H1 (cell line): ENCODE measurements around the gene UBE2H. TPM values are rescaled to one million over a fixed set of nuclear protein-coding genes. Genes with fewer than 3 reads are reported as not detected.

Experiments used
- CTCF ChIA-PET: fragments of 300-600 bp; sonication (Branson Sonifier 250); formaldehyde crosslinking; loops from one replicate; lab custom pipeline; 2021; ENCODE audit not compliant: partially characterized antibody; lab: Charles Lee
- POLR2A ChIA-PET: fragments of 300-600 bp; sonication (Branson Sonifier 250); formaldehyde crosslinking; loops from one replicate; lab custom pipeline; 2021; ENCODE audit warnings: inconsistent platforms; ENCODE audit not compliant: partially characterized antibody; lab: Charles Lee
- DNase-seq, 2 experiments: peaks; one replicate each; pipeline versions ENCODE4 v3.0.0 to v3.0.0-alpha.2; 2010 to 2022; ENCODE audit warnings: low spot score in 2 of 2, low read depth in 1 of 2, mixed read lengths in 1 of 2
- FAIRE-seq: peaks from 2 replicates; lab custom pipeline; 2011; peaks lifted over from hg19 to GRCh38; lab: Jason Lieb, UNC
- H2AFZ ChIP-seq: 2 replicates; pipeline ENCODE4 v1.8.1; 2012; ENCODE audit warnings: low read length, inconsistent platforms
- H2AK5ac ChIP-seq: 2 replicates; pipeline ENCODE4 v1.6.1; 2013; ENCODE audit warnings: low read depth, low read length
- H2BK120ac ChIP-seq: replicated peaks from 2 replicates; pipeline ENCODE3; 2013; ENCODE audit warnings: low read depth, low read length, inconsistent platforms
- H2BK12ac ChIP-seq: 2 replicates; pipeline ENCODE4 v1.6.1; 2013; ENCODE audit warnings: low read depth, low read length
- H2BK15ac ChIP-seq: 2 replicates; pipeline ENCODE4 v1.6.1; 2013; ENCODE audit warnings: low read length
- H2BK20ac ChIP-seq: 2 replicates; pipeline ENCODE4 v1.6.1; 2013; ENCODE audit warnings: low read length
- H2BK5ac ChIP-seq: 2 replicates; pipeline ENCODE4 v1.6.1; 2013; ENCODE audit warnings: low read depth, low read length
- H3K14ac ChIP-seq: 2 replicates; pipeline ENCODE4 v1.6.1; 2013; ENCODE audit warnings: inconsistent platforms; ENCODE audit not compliant: insufficient read length
- H3K18ac ChIP-seq: 2 replicates; pipeline ENCODE4 v1.6.1; 2013; ENCODE audit warnings: low read length; ENCODE audit errors: extremely low read depth
- H3K23ac ChIP-seq: 2 replicates; pipeline ENCODE4 v1.6.1; 2013; ENCODE audit warnings: inconsistent platforms; ENCODE audit not compliant: insufficient read length
- H3K23me2 ChIP-seq: 2 replicates; pipeline ENCODE4 v1.6.1; 2013; ENCODE audit warnings: low read depth, low read length
- H3K27ac ChIP-seq: 2 replicates; pipeline ENCODE4 v1.6.1; 2011; ENCODE audit warnings: low read depth, low read length, inconsistent platforms
- H3K27me3 ChIP-seq, 4 experiments: replicated peaks in 1 of 4; 1 replicate in 1 of 4; 2 replicates in 3 of 4; pipeline versions ENCODE4 v1.6.1 to v1.8.1; 2011 to 2013; ENCODE audit warnings: low read length in 3 of 4, mild to moderate bottlenecking in 3 of 4, inconsistent platforms in 2 of 4, mixed read lengths in 2 of 4, moderate library complexity in 1 of 4; ENCODE audit not compliant: control insufficient read depth in 3 of 4, insufficient read depth in 3 of 4; ENCODE audit errors: extremely low read depth in 1 of 4
- H3K36me3 ChIP-seq, 4 experiments: 2 replicates each; pipeline versions ENCODE4 v1.6.1 to v1.8.1; 2011 to 2013; ENCODE audit warnings: mild to moderate bottlenecking in 4 of 4, low read length in 3 of 4, moderate library complexity in 2 of 4, control low read depth in 1 of 4, inconsistent platforms in 1 of 4; ENCODE audit not compliant: insufficient read depth in 4 of 4, control insufficient read depth in 2 of 4
- H3K4ac ChIP-seq: replicated peaks from 2 replicates; pipeline ENCODE3; 2013; ENCODE audit warnings: low read length, low read depth, mixed read lengths, inconsistent platforms; ENCODE audit not compliant: insufficient read length
- H3K4me1 ChIP-seq, 4 experiments: replicated peaks in 1 of 4; 1 replicate in 1 of 4; 2 replicates in 3 of 4; pipeline versions ENCODE4 v1.6.1 to v1.8.1; 2011 to 2013; ENCODE audit warnings: low read length in 3 of 4, inconsistent platforms in 2 of 4, mixed read lengths in 1 of 4; ENCODE audit not compliant: insufficient read depth in 4 of 4, control insufficient read depth in 3 of 4
- H3K4me2 ChIP-seq, 2 experiments: 2 replicates each; pipeline versions ENCODE4 v1.6.1 to v1.8.1; 2011 to 2013; ENCODE audit warnings: low read depth in 2 of 2, low read length in 2 of 2, control low read depth in 1 of 2, inconsistent platforms in 1 of 2, mild to moderate bottlenecking in 1 of 2; ENCODE audit not compliant: insufficient read depth in 1 of 2
- H3K4me3 ChIP-seq, 4 experiments: fragments of 200-600, 300-600 bp in 1 of 4; sonication (generic), shearing (Covaris generic), sonication (Bioruptor Twin) in 1 of 4; 2 replicates each; pipeline versions ENCODE4 v1.5.1 to v1.8.1; 2011 to 2016; ENCODE audit warnings: low read length in 4 of 4, low read depth in 3 of 4, control low read depth in 2 of 4, inconsistent platforms in 2 of 4, mild to moderate bottlenecking in 2 of 4, mixed read lengths in 1 of 4, moderate library complexity in 1 of 4; ENCODE audit not compliant: insufficient read depth in 2 of 4; ENCODE audit errors: extremely low read depth in 1 of 4
- H3K56ac ChIP-seq: replicated peaks from 2 replicates; pipeline ENCODE3; 2013; ENCODE audit warnings: low read depth, mild to moderate bottlenecking, mixed read lengths, low read length, inconsistent platforms; ENCODE audit not compliant: insufficient read length
- H3K79me1 ChIP-seq: 2 replicates; pipeline ENCODE4 v1.6.1; 2013; ENCODE audit warnings: low read depth, low read length, control low read depth
- H3K79me2 ChIP-seq, 2 experiments: 2 replicates each; pipeline versions ENCODE4 v1.6.1 to v1.8.1; 2012 to 2013; ENCODE audit warnings: low read length in 2 of 2, mild to moderate bottlenecking in 2 of 2, inconsistent platforms in 1 of 2; ENCODE audit not compliant: insufficient read depth in 2 of 2, control insufficient read depth in 1 of 2
- H3K9ac ChIP-seq, 4 experiments: replicated peaks in 1 of 4; 1 replicate in 1 of 4; 2 replicates in 3 of 4; pipeline versions ENCODE4 v1.6.1 to v1.8.1; 2011 to 2013; ENCODE audit warnings: low read depth in 3 of 4, low read length in 3 of 4, control low read depth in 2 of 4, mild to moderate bottlenecking in 2 of 4, moderate library complexity in 2 of 4, inconsistent platforms in 1 of 4; ENCODE audit errors: extremely low read depth in 1 of 4
- H3K9me3 ChIP-seq, 2 experiments: 2 replicates each; pipeline versions ENCODE4 v1.6.1 to v1.8.1; 2012 to 2013; ENCODE audit warnings: mild to moderate bottlenecking in 2 of 2, moderate library complexity in 2 of 2, control low read depth in 1 of 2, inconsistent platforms in 1 of 2, low read depth in 1 of 2, low read length in 1 of 2, mixed read lengths in 1 of 2; ENCODE audit not compliant: insufficient read depth in 2 of 2
- H4K20me1 ChIP-seq, 2 experiments: replicated peaks in 1 of 2; 2 replicates each; pipeline versions ENCODE3 to v1.8.1; 2011 to 2013; ENCODE audit warnings: inconsistent platforms in 2 of 2, low read length in 2 of 2, mild to moderate bottlenecking in 1 of 2; ENCODE audit not compliant: insufficient read depth in 2 of 2, control insufficient read depth in 1 of 2
- H4K5ac ChIP-seq: 2 replicates; pipeline ENCODE4 v1.6.1; 2013; ENCODE audit warnings: low read length, low read depth, mixed read lengths, inconsistent platforms; ENCODE audit not compliant: insufficient read length
- H4K8ac ChIP-seq: 2 replicates; pipeline ENCODE4 v1.8.0; 2013; ENCODE audit warnings: mild to moderate bottlenecking, moderate library complexity, low read length, inconsistent platforms; ENCODE audit not compliant: insufficient read depth; ENCODE audit errors: extremely low read depth
- H4K91ac ChIP-seq: replicated peaks from 2 replicates; pipeline ENCODE3; 2013; ENCODE audit warnings: low read length, mixed read lengths, inconsistent platforms; ENCODE audit not compliant: insufficient read length
- WGBS, 2 experiments: shearing (Covaris generic) in 1 of 2; methylation state at CpG; one replicate each; pipeline versions ENCODE4 v1.1.6 to v1.1.7; 2013 to 2015; ENCODE audit warnings: low lambda C conversion rate in 2 of 2, mixed read lengths in 2 of 2, inconsistent platforms in 1 of 2, low coverage in 1 of 2, missing lambda C conversion rate in 1 of 2; ENCODE audit not compliant: insufficient replicate concordance in 2 of 2, insufficient coverage in 1 of 2, insufficient read length in 1 of 2; ENCODE audit errors: extremely low coverage in 1 of 2, missing lambda C conversion rate in 1 of 2; 5-methylcytosine and 5-hydroxymethylcytosine counted together
- polyA plus RNA-seq, 7 experiments: library from polyadenylated mRNA; depleted of rRNA in 3 of 7; stranded (reverse) in 5 of 7; unstranded in 2 of 7; fragments of >200 nt in 5 of 7; fragments of 200-250 nt in 2 of 7; gene quantifications; 1 replicate in 5 of 7; 2 replicates in 1 of 7; 4 replicates in 1 of 7; pipeline versions ENCODE4 v1.2.1 to v1.2.3, GENCODE V29; 2011 to 2013; ENCODE audit warnings: missing spikeins in 2 of 7, mixed read lengths in 2 of 7
- total RNA-seq: library from RNA; stranded (reverse); fragmentation: NEBNext Ultra II Directional; extraction: Animal tissue kit (Norgen Biotek cat#: 25700); gene quantifications from 2 replicates; pipeline ENCODE4 v1.2.1, GENCODE V29; 2021

The UBE2H gene
- total and polyA plus RNA-seq, 2 of the 8 experiments (the other 6 are each of a cell fraction or from before 2014, with no cell fraction given) = 30.6 to 62.2 TPM

GRCh38 chr7:129789652-129790051, 163.1 kb downstream of the UBE2H start:
- Histone ChIP-seq H2AFZ (no peak overlapping the region), H3K23me2 (peaks cover 4% of the 10 kb centered on the region; the same call in 1 of the 2 replicates), H3K9me3 (no peaks in the 10 kb centered on the region), H2BK5ac (no peak overlapping the region), H3K4me1 (peaks cover 6 to 21% (median 15%) of the 10 kb centered on the region in 4 experiments), H3K79me2 (no peaks in the 10 kb centered on the region), H2BK20ac (no peak overlapping the region), H3K56ac (no peak overlapping the region), H2BK120ac (no peak overlapping the region), H4K5ac (no peak overlapping the region), H3K27ac (no peak overlapping the region), H4K20me1 (peaks cover 12% of the 10 kb centered on the region in 2 experiments), H2AK5ac (no peak overlapping the region), H3K27me3 (peaks cover 27 to 65% (median 58%) of the 10 kb centered on the region in 4 experiments), H3K79me1 (no peaks in the 10 kb centered on the region), H3K4me3 (no peak overlapping the region), H2BK15ac (no peak overlapping the region), H3K4me2 (no peak overlapping the region), H3K23ac (no peak overlapping the region), H3K14ac (no peak overlapping the region), H2BK12ac (no peak overlapping the region), H4K91ac (no peak overlapping the region), H3K4ac (no peak overlapping the region), H3K9ac (no peak overlapping the region), H4K8ac (no peak overlapping the region), H3K18ac (no peak overlapping the region), H3K36me3 (no peaks in the 10 kb centered on the region)
- FAIRE-seq (no peak), DNase-seq (no peak)
- WGBS, 2 experiments = 71% methylated on average over 1 of the region's 1 CpG; no CpG with 5 or more reads in 1 of the 2 experiments
- CTCF ChIA-PET = interaction anchor here (1.3 to 7.7 kb wide), 3 partner anchors 14 to 125 kb away, joined by 4 to 59 read pairs (median 5); no protein-coding TSS in a partner anchor
- POLR2A ChIA-PET = interaction anchor here (0.8 kb wide), 1 partner anchor 91 kb away, joined by 5 read pairs; no protein-coding TSS in a partner anchor
